ENCODE results near the gene KLHDC7B.

KLHDC7B gene

DNA sequence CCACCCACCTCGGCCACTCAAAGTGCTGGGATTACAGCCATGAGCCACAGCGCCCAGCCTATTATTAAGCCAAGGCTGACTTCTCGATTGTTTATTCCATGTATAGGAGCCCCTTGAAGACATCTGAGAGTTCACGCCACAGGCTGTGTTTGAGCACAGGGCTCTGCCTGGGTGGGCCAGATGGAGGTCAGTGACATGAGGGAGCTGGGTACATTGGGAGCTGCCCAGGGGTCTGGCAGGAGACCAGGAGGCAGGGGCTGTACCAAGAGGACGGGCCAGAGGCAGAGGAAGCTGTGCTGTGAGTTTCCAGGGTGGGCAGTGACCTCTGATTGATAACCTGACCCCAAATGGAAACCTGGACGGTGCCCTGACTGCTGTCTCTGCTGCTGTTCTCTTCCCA lies 43.6 kb upstream of the KLHDC7B start:
- H3K4me3 ChIP-seq (replicated peaks; ENCODE audit: insufficient read depth, low read length), result no peak overlapping the region
- TF ChIP-seq, protein P1, sequence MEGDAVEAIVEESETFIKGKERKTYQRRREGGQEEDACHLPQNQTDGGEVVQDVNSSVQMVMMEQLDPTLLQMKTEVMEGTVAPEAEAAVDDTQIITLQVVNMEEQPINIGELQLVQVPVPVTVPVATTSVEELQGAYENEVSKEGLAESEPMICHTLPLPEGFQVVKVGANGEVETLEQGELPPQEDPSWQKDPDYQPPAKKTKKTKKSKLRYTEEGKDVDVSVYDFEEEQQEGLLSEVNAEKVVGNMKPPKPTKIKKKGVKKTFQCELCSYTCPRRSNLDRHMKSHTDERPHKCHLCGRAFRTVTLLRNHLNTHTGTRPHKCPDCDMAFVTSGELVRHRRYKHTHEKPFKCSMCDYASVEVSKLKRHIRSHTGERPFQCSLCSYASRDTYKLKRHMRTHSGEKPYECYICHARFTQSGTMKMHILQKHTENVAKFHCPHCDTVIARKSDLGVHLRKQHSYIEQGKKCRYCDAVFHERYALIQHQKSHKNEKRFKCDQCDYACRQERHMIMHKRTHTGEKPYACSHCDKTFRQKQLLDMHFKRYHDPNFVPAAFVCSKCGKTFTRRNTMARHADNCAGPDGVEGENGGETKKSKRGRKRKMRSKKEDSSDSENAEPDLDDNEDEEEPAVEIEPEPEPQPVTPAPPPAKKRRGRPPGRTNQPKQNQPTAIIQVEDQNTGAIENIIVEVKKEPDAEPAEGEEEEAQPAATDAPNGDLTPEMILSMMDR (IDR thresholded peaks at IDR 0.05; ENCODE audit: insufficient read depth, low read length), result no peak
- TF ChIP-seq, protein P2, sequence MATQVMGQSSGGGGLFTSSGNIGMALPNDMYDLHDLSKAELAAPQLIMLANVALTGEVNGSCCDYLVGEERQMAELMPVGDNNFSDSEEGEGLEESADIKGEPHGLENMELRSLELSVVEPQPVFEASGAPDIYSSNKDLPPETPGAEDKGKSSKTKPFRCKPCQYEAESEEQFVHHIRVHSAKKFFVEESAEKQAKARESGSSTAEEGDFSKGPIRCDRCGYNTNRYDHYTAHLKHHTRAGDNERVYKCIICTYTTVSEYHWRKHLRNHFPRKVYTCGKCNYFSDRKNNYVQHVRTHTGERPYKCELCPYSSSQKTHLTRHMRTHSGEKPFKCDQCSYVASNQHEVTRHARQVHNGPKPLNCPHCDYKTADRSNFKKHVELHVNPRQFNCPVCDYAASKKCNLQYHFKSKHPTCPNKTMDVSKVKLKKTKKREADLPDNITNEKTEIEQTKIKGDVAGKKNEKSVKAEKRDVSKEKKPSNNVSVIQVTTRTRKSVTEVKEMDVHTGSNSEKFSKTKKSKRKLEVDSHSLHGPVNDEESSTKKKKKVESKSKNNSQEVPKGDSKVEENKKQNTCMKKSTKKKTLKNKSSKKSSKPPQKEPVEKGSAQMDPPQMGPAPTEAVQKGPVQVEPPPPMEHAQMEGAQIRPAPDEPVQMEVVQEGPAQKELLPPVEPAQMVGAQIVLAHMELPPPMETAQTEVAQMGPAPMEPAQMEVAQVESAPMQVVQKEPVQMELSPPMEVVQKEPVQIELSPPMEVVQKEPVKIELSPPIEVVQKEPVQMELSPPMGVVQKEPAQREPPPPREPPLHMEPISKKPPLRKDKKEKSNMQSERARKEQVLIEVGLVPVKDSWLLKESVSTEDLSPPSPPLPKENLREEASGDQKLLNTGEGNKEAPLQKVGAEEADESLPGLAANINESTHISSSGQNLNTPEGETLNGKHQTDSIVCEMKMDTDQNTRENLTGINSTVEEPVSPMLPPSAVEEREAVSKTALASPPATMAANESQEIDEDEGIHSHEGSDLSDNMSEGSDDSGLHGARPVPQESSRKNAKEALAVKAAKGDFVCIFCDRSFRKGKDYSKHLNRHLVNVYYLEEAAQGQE (IDR thresholded peaks at IDR 0.05; ENCODE audit: insufficient replicate concordance, low read depth), result no peak
- TF ChIP-seq POLR2AphosphoS5 (IDR thresholded peaks at IDR 0.05; ENCODE audit: low read depth) (no peak), SPI1 (IDR thresholded peaks at IDR 0.05; ENCODE audit: borderline replicate concordance, low read depth) (no peak), GABPA (IDR thresholded peaks at IDR 0.05; ENCODE audit: low read depth) (no peak)

DNA sequence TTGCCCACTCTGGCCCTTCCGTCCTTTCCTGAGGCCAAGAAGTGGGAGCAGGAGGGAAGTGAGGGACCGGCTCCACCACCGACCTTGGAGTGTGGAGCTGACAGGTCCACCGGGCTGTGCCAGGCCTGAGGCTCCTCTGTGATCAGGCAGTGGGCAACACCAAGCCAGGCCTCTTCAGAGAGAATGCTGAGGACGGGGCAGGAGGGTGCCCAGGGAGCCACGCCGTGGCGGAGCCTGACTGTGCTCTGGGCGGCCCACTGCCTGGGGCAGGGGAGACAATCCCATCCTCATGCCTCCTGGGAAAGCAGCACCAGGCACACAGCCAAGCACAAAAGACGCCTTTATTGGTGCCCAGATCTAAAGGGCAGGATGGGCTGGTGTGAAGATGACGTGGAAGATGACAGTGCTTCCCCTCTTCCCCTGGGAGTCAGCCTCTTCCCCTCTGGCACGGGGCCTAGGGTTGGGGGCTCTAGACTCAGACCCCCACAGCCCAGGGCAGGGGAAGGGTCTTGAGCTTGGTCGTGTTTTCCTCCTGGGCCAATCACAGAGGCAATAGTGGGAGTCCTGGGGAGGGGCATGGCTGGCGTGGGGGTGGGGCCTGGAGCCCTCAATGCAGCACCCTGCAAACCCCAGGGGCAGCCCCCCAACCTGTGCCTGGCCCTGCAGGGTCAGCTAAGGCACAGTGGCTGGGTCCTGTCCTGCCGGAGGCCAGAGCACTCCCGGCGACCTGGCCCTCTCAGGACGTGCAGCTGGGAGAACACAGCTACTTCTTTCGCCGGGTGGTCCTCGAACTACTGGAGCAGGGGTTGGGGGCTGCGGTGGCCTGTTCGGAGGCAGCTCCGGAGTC lies 42.8 kb upstream of the KLHDC7B start:
- H3K27ac ChIP-seq (replicated peaks), result no peak overlapping the region
- TF ChIP-seq POLR2AphosphoS5 (IDR thresholded peaks at IDR 0.05; ENCODE audit: low read depth), result no peak
- no peak for TF ChIP-seq GABPA (IDR thresholded peaks at IDR 0.05; ENCODE audit: low read depth)
- no peak for TF ChIP-seq SPI1 (IDR thresholded peaks at IDR 0.05; ENCODE audit: borderline replicate concordance, low read depth)
- TF ChIP-seq, protein P2 (IDR thresholded peaks at IDR 0.05; ENCODE audit: insufficient replicate concordance, low read depth), result no peak
- TF ChIP-seq, protein P1 (IDR thresholded peaks at IDR 0.05; ENCODE audit: insufficient read depth, low read length), result no peak
- H3K4me3 ChIP-seq (replicated peaks; ENCODE audit: insufficient read depth, low read length), result no peak overlapping the region
- no peak for DNase-seq (ENCODE audit: low read depth in 1 of 2, low spot score in 1 of 2)
- no peaks in the 10 kb centered on the region for H3K27me3 ChIP-seq (ENCODE audit: insufficient read depth, poor library complexity, severe bottlenecking)

More for the DNA sequence above, 43.6 kb upstream of the KLHDC7B start:
- H3K27ac ChIP-seq (replicated peaks), result no peak overlapping the region
- DNase-seq (ENCODE audit: low read depth in 1 of 2, low spot score in 1 of 2), result no peak
- H3K27me3 ChIP-seq (ENCODE audit: insufficient read depth, poor library complexity, severe bottlenecking), result no peaks in the 10 kb centered on the region

DNA sequence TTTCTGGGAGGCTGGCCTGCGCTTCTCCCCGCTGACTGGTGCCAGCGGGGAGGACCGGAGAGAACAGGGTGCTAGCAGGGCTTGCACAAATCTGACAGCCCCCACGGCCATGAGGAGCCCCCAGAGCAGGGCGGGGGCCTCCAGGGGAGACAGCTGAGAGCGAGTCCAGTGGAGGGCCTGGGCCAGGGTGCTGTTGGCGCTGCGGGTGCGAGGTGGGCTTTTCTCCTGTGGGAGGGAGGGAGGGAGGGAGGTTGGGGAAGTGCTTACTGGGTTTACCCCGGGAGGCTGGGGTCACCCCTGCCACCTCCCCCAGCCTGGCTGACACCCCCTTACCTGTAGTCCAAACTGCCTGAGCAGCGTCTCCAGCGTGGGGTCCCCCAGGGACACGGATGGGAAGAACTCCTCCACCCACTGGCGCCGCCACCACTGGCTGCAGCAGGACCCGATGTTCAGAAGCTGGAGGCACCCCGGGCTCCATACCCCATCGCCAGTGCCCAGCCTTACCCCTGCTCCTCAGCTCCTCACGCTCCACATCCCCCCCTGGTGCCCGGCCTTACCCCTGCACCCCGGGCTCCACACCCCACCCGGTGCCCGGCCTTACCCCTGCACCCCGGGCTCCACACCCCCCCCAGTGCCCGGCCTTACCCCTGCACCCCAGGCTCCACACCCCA lies 42.1 kb upstream of the KLHDC7B start:
- Histone ChIP-seq H3K27ac (replicated peaks) (no peak overlapping the region), H3K4me3 (replicated peaks; ENCODE audit: insufficient read depth, low read length) (no peak overlapping the region), H3K27me3 (ENCODE audit: insufficient read depth, poor library complexity, severe bottlenecking) (no peaks in the 10 kb centered on the region)
- no peak for DNase-seq (ENCODE audit: low read depth in 1 of 2, low spot score in 1 of 2)
- TF ChIP-seq, protein P1 (IDR thresholded peaks at IDR 0.05; ENCODE audit: insufficient read depth, low read length), result no peak
- TF ChIP-seq, protein P2 (IDR thresholded peaks at IDR 0.05; ENCODE audit: insufficient replicate concordance, low read depth), result no peak
- TF ChIP-seq SPI1 (IDR thresholded peaks at IDR 0.05; ENCODE audit: borderline replicate concordance, low read depth), result no peak
- no peak for TF ChIP-seq POLR2AphosphoS5 (IDR thresholded peaks at IDR 0.05; ENCODE audit: low read depth)

All from HL-60 (cell line).